SK-N-SH (cell line): ENCODE measurements around the gene UBASH3B. TPM values are rescaled to one million over a fixed set of nuclear protein-coding genes. Genes with fewer than 3 reads are reported as not detected.

Experiments
- CTCF ChIA-PET: fragments of 300-600, 350-600 bp; formaldehyde crosslinking; extraction: SDS; loops from one replicate; lab custom pipeline; 2021; lab: Yijun Ruan, JAX
- POLR2A ChIA-PET: fragments of 350-600 bp; sonication (Branson Sonifier 250); formaldehyde crosslinking; extraction: SDS; loops from one replicate; lab custom pipeline; 2020; ENCODE audit warnings: antibody characterized with exemption, inconsistent platforms; lab: Yijun Ruan, JAX
- DNase-seq: peaks from one replicate; pipeline ENCODE4 v3.0.0; 2012
- H2AFZ ChIP-seq: fragments of 200-600 bp; sonication (generic); 2 replicates; pipeline ENCODE4 v1.8.1; 2016; ENCODE audit warnings: antibody characterized with exemption, mild to moderate bottlenecking, low read depth
- H3F3A ChIP-seq: fragments of 200-600 bp; sonication (generic); replicated peaks from 2 replicates; pipeline ENCODE3; 2016; ENCODE audit warnings: antibody characterized with exemption, mild to moderate bottlenecking; ENCODE audit not compliant: insufficient read depth
- H3K27ac ChIP-seq, 2 experiments: fragments of 200-500 bp in 1 of 2; fragments of 200-600 bp in 1 of 2; sonication (Bioruptor generic) in 1 of 2; sonication (generic), shearing (Covaris generic) in 1 of 2; 2 replicates each; pipeline versions ENCODE4 v1.5.1 to v1.6.1; 2014 to 2016; ENCODE audit warnings: low read depth in 2 of 2, inconsistent platforms in 1 of 2, low read length in 1 of 2, mild to moderate bottlenecking in 1 of 2, mixed read lengths in 1 of 2
- H3K27me3 ChIP-seq: fragments of 200-600 bp; sonication (generic), shearing (Covaris generic); 2 replicates; pipeline ENCODE4 v1.6.1; 2016; ENCODE audit warnings: mixed run types; ENCODE audit not compliant: insufficient read depth
- H3K36me3 ChIP-seq, 2 experiments: fragments of 200-500 bp in 1 of 2; fragments of 200-600 bp in 1 of 2; sonication (Bioruptor generic) in 1 of 2; sonication (generic) in 1 of 2; replicated peaks in 1 of 2; 2 replicates each; pipeline versions ENCODE3 to v1.5.1; 2014 to 2016; ENCODE audit warnings: low read length in 1 of 2, mild to moderate bottlenecking in 1 of 2; ENCODE audit not compliant: insufficient read depth in 2 of 2, control insufficient read depth in 1 of 2
- H3K4me1 ChIP-seq, 2 experiments: fragments of 200-500 bp in 1 of 2; fragments of 200-600 bp in 1 of 2; sonication (Bioruptor generic) in 1 of 2; sonication (generic), shearing (Covaris generic) in 1 of 2; 2 replicates each; pipeline versions ENCODE4 v1.5.1 to v1.6.1; 2014 to 2016; ENCODE audit warnings: low read depth in 1 of 2, low read length in 1 of 2, mixed run types in 1 of 2; ENCODE audit not compliant: insufficient read depth in 2 of 2, control insufficient read depth in 1 of 2
- H3K4me2 ChIP-seq: fragments of 200-600 bp; sonication (generic), shearing (Covaris generic); 2 replicates; pipeline ENCODE4 v1.6.1; 2017; ENCODE audit warnings: mixed run types
- H3K4me3 ChIP-seq, 2 experiments: fragments of 200-500 bp in 1 of 2; fragments of 200-600 bp in 1 of 2; sonication (Bioruptor generic) in 1 of 2; sonication (generic), shearing (Covaris generic) in 1 of 2; 2 replicates each; pipeline versions ENCODE4 v1.5.1 to v1.8.1; 2014 to 2016; ENCODE audit warnings: low read depth in 2 of 2, inconsistent platforms in 1 of 2, low read length in 1 of 2, mild to moderate bottlenecking in 1 of 2, mixed read lengths in 1 of 2, moderate library complexity in 1 of 2
- H3K79me2 ChIP-seq: fragments of 200-600 bp; sonication (generic); 2 replicates; pipeline ENCODE4 v1.8.1; 2017; ENCODE audit warnings: mild to moderate bottlenecking; ENCODE audit not compliant: insufficient read depth
- H3K9ac ChIP-seq: fragments of 200-600 bp; sonication (generic); 2 replicates; pipeline ENCODE4 v1.6.1; 2017; ENCODE audit warnings: mixed run types
- H3K9me2 ChIP-seq: fragments of 200-600 bp; sonication (generic); 2 replicates; pipeline ENCODE4 v1.6.1; 2017; ENCODE audit warnings: mixed run types
- H3K9me3 ChIP-seq: fragments of 200-600 bp; sonication (generic); 2 replicates; pipeline ENCODE4 v1.6.1; 2017; ENCODE audit warnings: mixed run types, mild to moderate bottlenecking, moderate library complexity
- H4K20me1 ChIP-seq: fragments of 200-600 bp; sonication (generic); 2 replicates; pipeline ENCODE4 v1.6.1; 2017; ENCODE audit warnings: mild to moderate bottlenecking, mixed run types; ENCODE audit not compliant: insufficient read depth
- CHD2 ChIP-seq: fragments of 150-350 bp; IDR thresholded peaks from 2 replicates; pipeline ENCODE4 v1.6.1; 2018; ENCODE audit warnings: low read length; ENCODE audit not compliant: partially characterized antibody
- ELF1 ChIP-seq: IDR thresholded peaks from 2 replicates; pipeline ENCODE4 v1.4.0; 2012
- EP300 ChIP-seq, 2 experiments: IDR thresholded peaks; 2 replicates each; pipeline versions ENCODE4 v1.4.0 to v1.6.1; 2012; ENCODE audit warnings: borderline replicate concordance in 1 of 2, low read depth in 1 of 2, low read length in 1 of 2
- EZH2phosphoT487 ChIP-seq: fragments of 200-600 bp; sonication (generic); IDR thresholded peaks from 2 replicates; pipeline ENCODE4 v1.6.1; 2017; ENCODE audit warnings: low read depth, mixed run types, mild to moderate bottlenecking, antibody characterized with exemption, moderate library complexity, borderline replicate concordance
- FOXJ3 ChIP-seq: sonication (generic); formaldehyde crosslinking; IDR thresholded peaks from 2 replicates; pipeline ENCODE4 v1.5.1; 2020; ENCODE audit warnings: mild to moderate bottlenecking, missing genetic modification reagents
- FOXM1 ChIP-seq: IDR thresholded peaks from 2 replicates; pipeline ENCODE4 v1.4.0; 2012; ENCODE audit warnings: low read depth, mild to moderate bottlenecking
- GATA2 ChIP-seq: sonication (generic); formaldehyde crosslinking; IDR thresholded peaks from 2 replicates; pipeline ENCODE4 v1.5.0; 2020; ENCODE audit warnings: mild to moderate bottlenecking, missing genetic modification reagents
- MEF2A ChIP-seq: IDR thresholded peaks from 2 replicates; pipeline ENCODE4 v1.4.0; 2012; ENCODE audit warnings: low read depth, borderline replicate concordance
- MXI1 ChIP-seq: IDR thresholded peaks from 2 replicates; pipeline ENCODE4 v1.6.1; 2012; ENCODE audit warnings: mild to moderate bottlenecking, low read depth, low read length, improper control_type of control experiment
- NRF1 ChIP-seq: IDR thresholded peaks from 2 replicates; pipeline ENCODE4 v1.6.1; 2012; ENCODE audit warnings: low read depth, mild to moderate bottlenecking, low read length
- TCF12 ChIP-seq: IDR thresholded peaks from 2 replicates; pipeline ENCODE4 v1.4.0; 2012
- WGBS: methylation state at CpG from one replicate; pipeline ENCODE4 v1.1.6; 2017; ENCODE audit warnings: low lambda C conversion rate; 5-methylcytosine and 5-hydroxymethylcytosine counted together
- polyA plus RNA-seq, 3 experiments: library from polyadenylated mRNA; depleted of rRNA; stranded (reverse); fragments of >200 nt; gene quantifications; 2 replicates each; pipeline ENCODE4 v1.2.3, GENCODE V29; 2012
- TF ChIP-seq, protein P1 (sequence below): fragments of 200-600 bp; sonication (generic); IDR thresholded peaks from 2 replicates; pipeline ENCODE4 v1.6.1; 2017; ENCODE audit warnings: antibody characterized with exemption, mild to moderate bottlenecking, moderate library complexity
- TF ChIP-seq, protein P2 (sequence below): IDR thresholded peaks from 2 replicates; pipeline ENCODE4 v1.6.1; 2012; ENCODE audit warnings: mild to moderate bottlenecking, low read depth, low read length, moderate library complexity
- TF ChIP-seq, protein P3 (sequence below): IDR thresholded peaks from 2 replicates; pipeline ENCODE4 v1.4.0; 2012; ENCODE audit warnings: low read depth, borderline replicate concordance

Gene UBASH3B
- polyA plus RNA-seq, 1 of the 3 experiments (the other 2 are of a cell fraction), result 10.4 TPM

DNA sequence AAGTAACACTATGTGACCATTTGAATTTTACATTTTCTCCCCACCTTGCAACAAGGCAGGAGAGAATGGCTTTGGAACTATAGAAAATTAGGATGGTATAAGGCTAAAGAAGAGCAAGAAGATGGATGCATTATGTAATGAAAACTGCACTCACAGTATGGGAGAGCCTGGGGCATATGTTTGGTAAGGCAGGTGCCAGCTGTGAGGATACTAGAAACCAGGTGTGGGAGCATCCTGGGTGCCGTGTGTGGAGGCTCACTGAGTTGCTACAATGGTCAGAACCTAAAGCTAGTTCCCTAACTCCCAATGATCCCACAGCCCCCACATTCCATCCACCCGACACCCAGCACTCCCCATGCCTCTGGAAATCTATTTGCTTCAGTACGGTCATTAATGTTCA lies 42.9 kb downstream of the UBASH3B start:
- CTCF ChIA-PET, result interaction anchor here (1.1 to 2.7 kb wide), 2 partner anchors 38 to 83 kb away, joined by 3 to 9 read pairs; no protein-coding TSS in a partner anchor
- TF ChIP-seq CHD2 (no peak), MXI1 (no peak), TCF12 (no peak), MEF2A (no peak), EZH2phosphoT487 (no peak), ELF1 (no peak), FOXJ3 (no peak)
- TF ChIP-seq, protein P1, sequence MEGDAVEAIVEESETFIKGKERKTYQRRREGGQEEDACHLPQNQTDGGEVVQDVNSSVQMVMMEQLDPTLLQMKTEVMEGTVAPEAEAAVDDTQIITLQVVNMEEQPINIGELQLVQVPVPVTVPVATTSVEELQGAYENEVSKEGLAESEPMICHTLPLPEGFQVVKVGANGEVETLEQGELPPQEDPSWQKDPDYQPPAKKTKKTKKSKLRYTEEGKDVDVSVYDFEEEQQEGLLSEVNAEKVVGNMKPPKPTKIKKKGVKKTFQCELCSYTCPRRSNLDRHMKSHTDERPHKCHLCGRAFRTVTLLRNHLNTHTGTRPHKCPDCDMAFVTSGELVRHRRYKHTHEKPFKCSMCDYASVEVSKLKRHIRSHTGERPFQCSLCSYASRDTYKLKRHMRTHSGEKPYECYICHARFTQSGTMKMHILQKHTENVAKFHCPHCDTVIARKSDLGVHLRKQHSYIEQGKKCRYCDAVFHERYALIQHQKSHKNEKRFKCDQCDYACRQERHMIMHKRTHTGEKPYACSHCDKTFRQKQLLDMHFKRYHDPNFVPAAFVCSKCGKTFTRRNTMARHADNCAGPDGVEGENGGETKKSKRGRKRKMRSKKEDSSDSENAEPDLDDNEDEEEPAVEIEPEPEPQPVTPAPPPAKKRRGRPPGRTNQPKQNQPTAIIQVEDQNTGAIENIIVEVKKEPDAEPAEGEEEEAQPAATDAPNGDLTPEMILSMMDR, result no peak
- TF ChIP-seq, protein P2, sequence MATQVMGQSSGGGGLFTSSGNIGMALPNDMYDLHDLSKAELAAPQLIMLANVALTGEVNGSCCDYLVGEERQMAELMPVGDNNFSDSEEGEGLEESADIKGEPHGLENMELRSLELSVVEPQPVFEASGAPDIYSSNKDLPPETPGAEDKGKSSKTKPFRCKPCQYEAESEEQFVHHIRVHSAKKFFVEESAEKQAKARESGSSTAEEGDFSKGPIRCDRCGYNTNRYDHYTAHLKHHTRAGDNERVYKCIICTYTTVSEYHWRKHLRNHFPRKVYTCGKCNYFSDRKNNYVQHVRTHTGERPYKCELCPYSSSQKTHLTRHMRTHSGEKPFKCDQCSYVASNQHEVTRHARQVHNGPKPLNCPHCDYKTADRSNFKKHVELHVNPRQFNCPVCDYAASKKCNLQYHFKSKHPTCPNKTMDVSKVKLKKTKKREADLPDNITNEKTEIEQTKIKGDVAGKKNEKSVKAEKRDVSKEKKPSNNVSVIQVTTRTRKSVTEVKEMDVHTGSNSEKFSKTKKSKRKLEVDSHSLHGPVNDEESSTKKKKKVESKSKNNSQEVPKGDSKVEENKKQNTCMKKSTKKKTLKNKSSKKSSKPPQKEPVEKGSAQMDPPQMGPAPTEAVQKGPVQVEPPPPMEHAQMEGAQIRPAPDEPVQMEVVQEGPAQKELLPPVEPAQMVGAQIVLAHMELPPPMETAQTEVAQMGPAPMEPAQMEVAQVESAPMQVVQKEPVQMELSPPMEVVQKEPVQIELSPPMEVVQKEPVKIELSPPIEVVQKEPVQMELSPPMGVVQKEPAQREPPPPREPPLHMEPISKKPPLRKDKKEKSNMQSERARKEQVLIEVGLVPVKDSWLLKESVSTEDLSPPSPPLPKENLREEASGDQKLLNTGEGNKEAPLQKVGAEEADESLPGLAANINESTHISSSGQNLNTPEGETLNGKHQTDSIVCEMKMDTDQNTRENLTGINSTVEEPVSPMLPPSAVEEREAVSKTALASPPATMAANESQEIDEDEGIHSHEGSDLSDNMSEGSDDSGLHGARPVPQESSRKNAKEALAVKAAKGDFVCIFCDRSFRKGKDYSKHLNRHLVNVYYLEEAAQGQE, result no peak
- no peaks in the 10 kb centered on the region for H3K9me2 ChIP-seq
- peaks cover 0 to 8% of the 10 kb centered on the region in 2 experiments; a peak in 1 of 4 replicates for H3K4me1 ChIP-seq
- no peaks in the 10 kb centered on the region for H3K27me3 ChIP-seq
- H3K4me3 ChIP-seq, result no peak overlapping the region
- WGBS, result 92% methylated on average over 3 of the region's 3 CpGs
- H2AFZ ChIP-seq, result no peak overlapping the region
- no peak for DNase-seq
- no peaks in the 10 kb centered on the region for H3F3A ChIP-seq
- H3K9ac ChIP-seq, result no peak overlapping the region
- H3K9me3 ChIP-seq, result no peaks in the 10 kb centered on the region
- H4K20me1 ChIP-seq, result no peaks in the 10 kb centered on the region
- POLR2A ChIA-PET, result no interaction called here
- H3K36me3 ChIP-seq, result no peaks in the 10 kb centered on the region
- H3K27ac ChIP-seq, result no peak overlapping the region
- no peak overlapping the region for H3K4me2 ChIP-seq
- H3K79me2 ChIP-seq, result peaks cover 70% of the 10 kb centered on the region; the same call in 1 of the 2 replicates

DNA sequence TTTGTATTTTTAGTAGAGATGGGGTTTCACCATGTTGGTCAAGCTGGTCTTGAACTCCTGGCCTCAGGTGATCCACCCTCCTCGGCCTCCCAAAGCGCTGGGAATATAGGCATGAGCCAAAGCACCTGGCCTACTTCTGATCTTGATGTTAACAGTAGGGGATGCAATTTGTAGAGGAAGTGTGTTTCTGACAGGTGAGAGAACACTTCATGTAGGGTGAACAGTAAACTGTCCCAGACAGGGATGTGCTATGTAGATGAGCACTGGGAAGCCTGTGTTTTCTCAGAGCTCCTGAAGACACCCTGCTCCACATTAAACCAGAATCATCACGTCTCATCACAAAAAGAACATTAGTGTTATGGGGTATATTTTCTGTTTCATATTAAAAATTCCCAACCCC lies 45.1 kb downstream of the UBASH3B start:
- ChIA-PET POLR2A (no interaction called here), CTCF (interaction anchor here (2.7 kb wide), 1 partner anchor 81 kb away, joined by 9 read pairs; no protein-coding TSS in a partner anchor)
- no peak for DNase-seq
- Histone ChIP-seq H3K4me2 (no peak overlapping the region), H4K20me1 (no peaks in the 10 kb centered on the region), H3K36me3 (no peaks in the 10 kb centered on the region), H3K27ac (no peak overlapping the region), H3K9me3 (no peaks in the 10 kb centered on the region), H3K4me1 (peaks cover 0 to 11% of the 10 kb centered on the region in 2 experiments; a peak in 1 of 4 replicates), H3K9ac (no peak overlapping the region), H3K9me2 (no peaks in the 10 kb centered on the region), H3K27me3 (no peaks in the 10 kb centered on the region), H3K79me2 (peaks cover 70% of the 10 kb centered on the region; the same call in 1 of the 2 replicates), H3K4me3 (no peak overlapping the region), H3F3A (peaks cover 8% of the 10 kb centered on the region), H2AFZ (no peak overlapping the region)
- WGBS, result 94% methylated on average over 3 of the region's 3 CpGs
- TF ChIP-seq, protein P3, sequence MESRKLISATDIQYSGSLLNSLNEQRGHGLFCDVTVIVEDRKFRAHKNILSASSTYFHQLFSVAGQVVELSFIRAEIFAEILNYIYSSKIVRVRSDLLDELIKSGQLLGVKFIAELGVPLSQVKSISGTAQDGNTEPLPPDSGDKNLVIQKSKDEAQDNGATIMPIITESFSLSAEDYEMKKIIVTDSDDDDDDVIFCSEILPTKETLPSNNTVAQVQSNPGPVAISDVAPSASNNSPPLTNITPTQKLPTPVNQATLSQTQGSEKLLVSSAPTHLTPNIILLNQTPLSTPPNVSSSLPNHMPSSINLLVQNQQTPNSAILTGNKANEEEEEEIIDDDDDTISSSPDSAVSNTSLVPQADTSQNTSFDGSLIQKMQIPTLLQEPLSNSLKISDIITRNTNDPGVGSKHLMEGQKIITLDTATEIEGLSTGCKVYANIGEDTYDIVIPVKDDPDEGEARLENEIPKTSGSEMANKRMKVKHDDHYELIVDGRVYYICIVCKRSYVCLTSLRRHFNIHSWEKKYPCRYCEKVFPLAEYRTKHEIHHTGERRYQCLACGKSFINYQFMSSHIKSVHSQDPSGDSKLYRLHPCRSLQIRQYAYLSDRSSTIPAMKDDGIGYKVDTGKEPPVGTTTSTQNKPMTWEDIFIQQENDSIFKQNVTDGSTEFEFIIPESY, result no peak
- TF ChIP-seq NRF1, result no peak
- TF ChIP-seq CHD2, result no peak
- no peak for TF ChIP-seq GATA2
- TF ChIP-seq ELF1, result no peak
- no peak for TF ChIP-seq FOXM1
- TF ChIP-seq EP300 (IDR thresholded peaks at IDR 0.05; ENCODE audit: borderline replicate concordance in 1 of 2, low read depth in 1 of 2, low read length in 1 of 2), result no peak
- TF ChIP-seq, protein P2, result no peak
